Thyroid gland (tissue), 4 donors: ENCODE results near the gene SART3. TPM values are rescaled to one million over a fixed set of nuclear protein-coding genes. Genes with fewer than 3 reads are reported as not detected.

ENCODE experiments used
- DNase-seq, 2 donors: peaks; one replicate each; pipeline ENCODE4 v3.0.0-alpha.2; 2019
- H3K27ac ChIP-seq, 3 donors: fragments of 200-600 bp; sonication (generic); 1 replicate in 2 of 3; 2 replicates in 1 of 3; pipeline ENCODE4 v1.5.1; 2016 to 2019; ENCODE audit warnings: mild to moderate bottlenecking in 1 of 3, moderate library complexity in 1 of 3
- H3K27me3 ChIP-seq: fragments of 200-600 bp; sonication (generic); one replicate; pipeline ENCODE4 v1.5.1; 2019
- H3K36me3 ChIP-seq, 2 donors: fragments of 200-600 bp; sonication (generic); one replicate each; pipeline ENCODE4 v1.5.1; 2016 to 2019
- H3K4me1 ChIP-seq, 2 donors: fragments of 200-600 bp; sonication (generic); one replicate each; pipeline ENCODE4 v1.5.1; 2017 to 2019
- H3K4me3 ChIP-seq, 3 donors: fragments of 200-600 bp; sonication (generic); replicated peaks in 1 of 3; 1 replicate in 2 of 3; 2 replicates in 1 of 3; pipeline ENCODE4 v1.5.1; 2016; ENCODE audit warnings: mild to moderate bottlenecking in 1 of 3
- H3K9me3 ChIP-seq: fragments of 200-600 bp; sonication (generic); one replicate; pipeline ENCODE4 v1.5.1; 2017
- CTCF ChIP-seq, 6 experiments: fragments of 200-600 bp in 3 of 6; fragments of 450-650 bp in 3 of 6; sonication (generic) in 3 of 6; IDR thresholded peaks; one replicate each; pipeline ENCODE4 v1.5.1; 2016 to 2019; ENCODE audit warnings: antibody characterized with exemption in 6 of 6, mild to moderate bottlenecking in 2 of 6, inconsistent platforms in 1 of 6, moderate library complexity in 1 of 6
- POLR2A ChIP-seq, 2 donors: fragments of 450-650 bp; IDR thresholded peaks; one replicate each; pipeline ENCODE4 v1.6.1; 2017; ENCODE audit warnings: antibody characterized with exemption in 2 of 2, mild to moderate bottlenecking in 2 of 2, moderate library complexity in 1 of 2
- WGBS, 2 donors: methylation state at CpG; one replicate each; pipeline ENCODE4 v1.1.5; 2017; 5-methylcytosine and 5-hydroxymethylcytosine counted together
- intact Hi-C: fragments of 100-400 bp; cut with DNase I; formaldehyde crosslinking; loops from one replicate; pipeline ENCODE4 v1.15.1; 2023
- total RNA-seq, 4 donors: library from RNA; depleted of rRNA; stranded (reverse); fragments of >200 nt; gene quantifications; one replicate each; pipeline ENCODE4 v1.2.3, GENCODE V29; 2016

Gene SART3
- total RNA-seq, 4 donors from 2014 or later: 64.2 to 117 (median 80.0) TPM

GRCh38 chr12:108562348-108563135 is 1.6 kb upstream of the SART3 start, which contains the start of gene ISCU:
ISCU (plus strand) TSS chr12:108562596; CDS start chr12:108562623, 27 bp downstream.
- Histone ChIP-seq H3K4me1 (peaks cover 27 to 39% of the 10 kb centered on the region in 2 donors), H3K27me3 (no peaks in the 10 kb centered on the region), H3K4me3 (peak within 1 kb of the TSS; percentile 76 to 93 (median 87)), H3K9me3 (no peaks in the 10 kb centered on the region), H3K36me3 (peaks cover 18% of the 10 kb centered on the region in 2 donors), H3K27ac (peak within 1 kb of the TSS; percentile 83 to 94 (median 91))
- intact Hi-C loops: loop anchor here (10.0 kb wide), 1 partner anchor 242 kb away; no protein-coding TSS in a partner anchor
- TF ChIP-seq CTCF (IDR thresholded peaks at IDR 0.05) (peak in 1 of 6 experiments; percentile 11), POLR2A (IDR thresholded peaks at IDR 0.05) (peak; percentile 94 to 96)
- 1% methylated on average over 19 to 22 of the region's 72 CpGs for WGBS, 2 donors
- peak; percentile 94 to 98 for DNase-seq

GRCh38 chr12:108561852-108562347 is 927 bp upstream of the SART3 start:
- TF ChIP-seq CTCF (IDR thresholded peaks at IDR 0.05): no peak
- no peak for TF ChIP-seq POLR2A (IDR thresholded peaks at IDR 0.05)
- Histone ChIP-seq H3K4me3 (peak overlapping the region in 2 of 3 donors; percentile 3 to 87), H3K4me1 (peaks cover 27 to 32% of the 10 kb centered on the region in 2 donors), H3K36me3 (peaks cover 11 to 12% of the 10 kb centered on the region in 2 donors), H3K27me3 (no peaks in the 10 kb centered on the region), H3K27ac (peak overlapping the region in 2 of 3 donors; percentile 91 to 94), H3K9me3 (no peaks in the 10 kb centered on the region)
- WGBS, 2 donors: 1% methylated on average over 9 to 20 of the region's 20 CpGs
- no peak for DNase-seq
- intact Hi-C loops: loop anchor here (10.0 kb wide), 1 partner anchor 243 kb away; no protein-coding TSS in a partner anchor

GRCh38 chr12:108560321-108560721 is 652 bp downstream of the SART3 start:
- no peak for TF ChIP-seq CTCF (IDR thresholded peaks at IDR 0.05)
- no peak for TF ChIP-seq POLR2A (IDR thresholded peaks at IDR 0.05)
- H3K9me3 ChIP-seq: no peaks in the 10 kb centered on the region
- no peaks in the 10 kb centered on the region for H3K27me3 ChIP-seq
- no peak for DNase-seq
- WGBS, 2 donors: 0 to 6% methylated on average over 11 to 12 of the region's 12 CpGs
- peak overlapping the region in 1 of 3 donors; percentile 94 for H3K27ac ChIP-seq
- H3K4me1 ChIP-seq: peaks cover 17 to 19% of the 10 kb centered on the region in 2 donors
- H3K36me3 ChIP-seq: peaks cover 0 to 10% of the 10 kb centered on the region in 2 donors
- intact Hi-C loops: loop anchor here (10.0 kb wide), 1 partner anchor 244 kb away; no protein-coding TSS in a partner anchor
- H3K4me3 ChIP-seq: peak overlapping the region; percentile 34 to 87 (median 56)

GRCh38 chr12:108559748-108560147 is 1.2 kb downstream of the SART3 start:
- WGBS, 2 donors: 56 to 59% methylated on average over 3 of the region's 3 CpGs
- no peak overlapping the region for H3K27ac ChIP-seq
- intact Hi-C loops: loop anchor here (2.0 to 10.0 kb wide), 2 partner anchors 43 to 245 kb away; no protein-coding TSS in a partner anchor

More at GRCh38 chr12:108559748-108560147, 1.2 kb downstream of the SART3 start:
- no peak for DNase-seq
- Histone ChIP-seq H3K4me1 (peaks cover 17 to 19% of the 10 kb centered on the region in 2 donors), H3K9me3 (no peaks in the 10 kb centered on the region), H3K36me3 (peaks cover 0 to 6% of the 10 kb centered on the region in 2 donors), H3K27me3 (no peaks in the 10 kb centered on the region), H3K4me3 (peak overlapping the region in 1 of 3 donors; percentile 87)
- TF ChIP-seq POLR2A (IDR thresholded peaks at IDR 0.05): no peak
- TF ChIP-seq CTCF (IDR thresholded peaks at IDR 0.05): no peak
